Measurements from ENCODE around the gene EZH1.
"Not testable (repeated sequence)": the region's sequence is repeated elsewhere in the genome, so short reads cannot be mapped to it uniquely, and the experiment has no call there.

EZH1 gene

GRCh38 chr17:42779304-42779935 is 34.6 kb upstream of the EZH1 start:
- no peak overlapping the region for H3K27ac Mint-ChIP-seq
- H3K4me3 Mint-ChIP-seq, result no peak overlapping the region
- H3K36me3 Mint-ChIP-seq (ENCODE audit: low read depth), result peaks cover 28% of the 10 kb centered on the region
- DNase-seq (ENCODE audit: low spot score), result no peak
- no peaks in the 10 kb centered on the region for H3K9me3 Mint-ChIP-seq
- peaks cover 4% of the 10 kb centered on the region for H3K4me1 Mint-ChIP-seq (ENCODE audit: low read depth)
- peaks cover 39% of the 10 kb centered on the region for H3K27me3 Mint-ChIP-seq (ENCODE audit: low read depth)

GRCh38 chr17:42778570-42778969 is 33.7 kb upstream of the EZH1 start:
- H3K27ac Mint-ChIP-seq, result no peak overlapping the region
- H3K4me3 Mint-ChIP-seq, result no peak overlapping the region
- DNase-seq (ENCODE audit: low spot score), result no peak
- H3K4me1 Mint-ChIP-seq (ENCODE audit: low read depth), result peaks cover 9% of the 10 kb centered on the region
- peaks cover 32% of the 10 kb centered on the region for H3K27me3 Mint-ChIP-seq (ENCODE audit: low read depth)
- peaks cover 28% of the 10 kb centered on the region for H3K36me3 Mint-ChIP-seq (ENCODE audit: low read depth)
- no peaks in the 10 kb centered on the region for H3K9me3 Mint-ChIP-seq

GRCh38 chr17:42775534-42776098 is 30.8 kb upstream of the EZH1 start:
- DNase-seq (ENCODE audit: low spot score), result no peak
- peaks cover 8% of the 10 kb centered on the region for H3K27me3 Mint-ChIP-seq (ENCODE audit: low read depth)
- H3K4me1 Mint-ChIP-seq (ENCODE audit: low read depth), result peaks cover 18% of the 10 kb centered on the region
- H3K4me3 Mint-ChIP-seq, result no peak overlapping the region
- H3K36me3 Mint-ChIP-seq (ENCODE audit: low read depth), result peaks cover 29% of the 10 kb centered on the region
- H3K27ac Mint-ChIP-seq, result no peak overlapping the region
- H3K9me3 Mint-ChIP-seq, result no peaks in the 10 kb centered on the region

DNA sequence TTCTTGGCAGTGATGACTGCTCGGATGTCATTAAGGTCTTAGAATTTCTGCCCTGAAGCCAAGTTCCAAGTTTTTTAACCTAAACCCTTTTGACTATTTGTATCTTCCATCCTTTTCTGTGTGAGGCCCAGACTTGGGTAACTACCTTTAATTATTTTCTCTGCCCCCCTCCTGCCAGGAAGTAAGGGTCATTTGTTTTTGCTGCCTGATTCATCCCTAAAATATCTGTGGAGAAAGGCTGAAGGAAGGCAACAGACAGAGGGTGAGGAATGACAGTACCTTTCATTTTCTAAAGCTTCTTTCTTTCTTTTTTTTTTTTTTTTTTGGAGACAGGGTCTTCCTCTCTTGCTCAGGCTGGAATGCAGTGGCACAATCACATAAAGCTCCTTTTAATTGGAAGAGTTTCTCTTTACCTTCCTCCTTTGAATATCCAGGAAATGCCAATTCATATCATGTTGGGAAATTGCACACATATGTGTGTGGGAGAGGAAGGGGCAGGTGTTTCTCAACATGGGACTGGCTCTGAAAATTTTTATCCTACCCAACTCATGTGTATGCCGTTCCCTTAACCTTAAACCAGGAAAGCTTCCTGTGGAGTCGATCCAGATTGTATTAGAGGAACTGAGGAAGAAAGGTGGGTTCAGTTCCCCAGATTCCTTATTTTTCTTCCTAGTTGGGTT is 29.4 kb upstream of the EZH1 start:
- peaks cover 18% of the 10 kb centered on the region for H3K4me1 Mint-ChIP-seq (ENCODE audit: low read depth)
- H3K9me3 Mint-ChIP-seq, result no peaks in the 10 kb centered on the region
- no peak for DNase-seq (ENCODE audit: low spot score)
- H3K27ac Mint-ChIP-seq, result peak overlapping the region; percentile 98
- peak overlapping the region; percentile 99 for H3K4me3 Mint-ChIP-seq
- H3K27me3 Mint-ChIP-seq (ENCODE audit: low read depth), result peaks cover under 1% of the 10 kb centered on the region
- H3K36me3 Mint-ChIP-seq (ENCODE audit: low read depth), result peaks cover 22% of the 10 kb centered on the region

- Mint-ChIP-seq H3K27ac (peak within 1 kb of the TSS; percentile 98), H3K9me3 (no peaks in the 10 kb centered on the region), H3K27me3 (ENCODE audit: low read depth) (no peaks in the 10 kb centered on the region), H3K4me3 (peak within 1 kb of the TSS; percentile 99), H3K36me3 (ENCODE audit: low read depth) (peaks cover 17% of the 10 kb centered on the region), H3K4me1 (ENCODE audit: low read depth) (peaks cover 18% of the 10 kb centered on the region)
- DNase-seq (ENCODE audit: low spot score), result peak; percentile 71
Measured at GRCh38 chr17:42773290-42774035, 28.6 kb upstream of the EZH1 start, which contains the start of gene VPS25. VPS25 (plus strand) TSS chr17:42773449; CDS start chr17:42773476, 27 bp downstream.

DNA sequence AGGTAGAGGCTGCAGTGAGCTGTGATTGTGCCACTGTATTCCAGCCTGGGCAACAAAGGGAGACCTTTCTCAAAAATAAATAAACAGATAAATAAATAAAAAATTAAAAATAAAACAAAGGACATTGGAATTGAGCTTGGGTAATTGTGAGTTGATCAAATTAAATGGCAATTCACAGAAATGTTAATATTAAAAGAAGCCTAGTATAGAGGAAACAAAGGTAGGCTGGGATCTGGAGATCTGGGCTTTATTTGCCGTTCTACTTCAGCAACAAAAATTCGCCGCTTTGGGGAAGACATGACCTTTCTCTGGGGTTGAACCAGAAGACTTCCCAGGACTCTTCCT is 28.1 kb upstream of the EZH1 start:
- Mint-ChIP-seq H3K4me1 (ENCODE audit: low read depth) (peaks cover 18% of the 10 kb centered on the region), H3K9me3 (no peaks in the 10 kb centered on the region), H3K27ac (peak overlapping the region; percentile 98), H3K27me3 (ENCODE audit: low read depth) (no peaks in the 10 kb centered on the region), H3K36me3 (ENCODE audit: low read depth) (peaks cover 15% of the 10 kb centered on the region), H3K4me3 (peak overlapping the region; percentile 99)
- no peak for DNase-seq (ENCODE audit: low spot score)

DNA sequence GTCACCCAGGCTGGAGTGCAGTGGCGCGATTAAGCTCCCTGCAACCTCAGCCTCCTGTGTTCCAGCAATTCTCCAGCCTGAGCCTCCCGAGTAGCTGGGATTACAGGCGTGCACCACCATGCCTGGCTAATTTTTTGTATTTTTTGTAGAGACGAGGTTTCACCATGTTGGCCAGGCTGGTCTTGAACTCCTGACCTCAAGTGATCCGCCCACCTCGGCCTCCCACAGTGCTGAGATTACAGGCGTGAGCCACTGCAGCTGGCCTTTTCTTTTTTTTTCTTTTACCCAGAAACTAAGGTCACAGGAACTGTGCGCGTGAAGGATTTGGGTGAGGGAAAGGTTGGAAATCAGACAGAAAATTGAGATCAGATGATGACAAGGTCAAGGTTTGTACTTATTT is 25.1 kb upstream of the EZH1 start:
- not testable (repeated sequence) for H3K9me3 Mint-ChIP-seq; H3K36me3 Mint-ChIP-seq (ENCODE audit: low read depth); DNase-seq (ENCODE audit: low spot score); H3K27ac Mint-ChIP-seq; H3K4me3 Mint-ChIP-seq
- H3K4me1 Mint-ChIP-seq (ENCODE audit: low read depth), result peaks cover 17% of the 10 kb centered on the region
- peaks cover 11% of the 10 kb centered on the region for H3K27me3 Mint-ChIP-seq (ENCODE audit: low read depth)

GRCh38 chr17:42768006-42768405 is 23.2 kb upstream of the EZH1 start:
- DNase-seq (ENCODE audit: low spot score); H3K9me3 Mint-ChIP-seq; H3K36me3 Mint-ChIP-seq (ENCODE audit: low read depth); H3K4me1 Mint-ChIP-seq (ENCODE audit: low read depth); H3K27ac Mint-ChIP-seq; H3K4me3 Mint-ChIP-seq: not testable (repeated sequence)
- H3K27me3 Mint-ChIP-seq (ENCODE audit: low read depth), result peaks cover 19% of the 10 kb centered on the region

GRCh38 chr17:42767512-42767911 is 22.7 kb upstream of the EZH1 start:
- no peak overlapping the region for H3K4me3 Mint-ChIP-seq
- H3K36me3 Mint-ChIP-seq (ENCODE audit: low read depth), result peaks cover 3% of the 10 kb centered on the region
- no peak for DNase-seq (ENCODE audit: low spot score)
- peaks cover 24% of the 10 kb centered on the region for H3K27me3 Mint-ChIP-seq (ENCODE audit: low read depth)
- no peak overlapping the region for H3K27ac Mint-ChIP-seq
- no peaks in the 10 kb centered on the region for H3K9me3 Mint-ChIP-seq
- H3K4me1 Mint-ChIP-seq (ENCODE audit: low read depth), result peaks cover 5% of the 10 kb centered on the region

GRCh38 chr17:42766124-42766523 is 21.3 kb upstream of the EZH1 start:
- no peak for DNase-seq (ENCODE audit: low spot score)
- H3K36me3 Mint-ChIP-seq (ENCODE audit: low read depth), result no peaks in the 10 kb centered on the region
- H3K4me1 Mint-ChIP-seq (ENCODE audit: low read depth), result no peaks in the 10 kb centered on the region
- H3K4me3 Mint-ChIP-seq, result no peak overlapping the region
- no peak overlapping the region for H3K27ac Mint-ChIP-seq
- H3K9me3 Mint-ChIP-seq, result no peaks in the 10 kb centered on the region
- H3K27me3 Mint-ChIP-seq (ENCODE audit: low read depth), result peaks cover 35% of the 10 kb centered on the region

DNA sequence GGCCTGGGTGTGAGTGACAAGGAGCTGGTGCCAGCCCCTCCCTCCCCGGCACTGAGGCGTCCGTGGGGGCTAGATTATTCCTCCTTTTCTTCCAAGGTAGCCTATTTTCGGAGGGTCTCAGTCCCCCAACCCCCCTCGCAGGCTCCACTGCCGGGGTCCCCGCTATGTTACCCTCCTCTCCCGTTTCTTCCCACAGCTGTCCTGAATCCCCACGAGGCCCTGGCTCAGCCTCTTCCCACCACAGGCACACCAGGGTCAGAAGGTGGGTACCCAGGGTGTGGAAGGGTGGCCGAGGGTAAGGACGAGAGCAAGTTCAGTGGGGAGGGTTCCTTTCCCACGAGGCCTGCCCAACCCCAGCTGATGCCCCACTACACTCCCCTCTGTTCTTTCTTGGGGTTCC is 16.8 kb upstream of the EZH1 start:
- Mint-ChIP-seq H3K4me3 (peak overlapping the region; percentile 24), H3K4me1 (ENCODE audit: low read depth) (no peaks in the 10 kb centered on the region), H3K27me3 (ENCODE audit: low read depth) (peaks cover 57% of the 10 kb centered on the region), H3K27ac (no peak overlapping the region), H3K36me3 (ENCODE audit: low read depth) (no peaks in the 10 kb centered on the region), H3K9me3 (no peaks in the 10 kb centered on the region)
- no peak for DNase-seq (ENCODE audit: low spot score)

DNA sequence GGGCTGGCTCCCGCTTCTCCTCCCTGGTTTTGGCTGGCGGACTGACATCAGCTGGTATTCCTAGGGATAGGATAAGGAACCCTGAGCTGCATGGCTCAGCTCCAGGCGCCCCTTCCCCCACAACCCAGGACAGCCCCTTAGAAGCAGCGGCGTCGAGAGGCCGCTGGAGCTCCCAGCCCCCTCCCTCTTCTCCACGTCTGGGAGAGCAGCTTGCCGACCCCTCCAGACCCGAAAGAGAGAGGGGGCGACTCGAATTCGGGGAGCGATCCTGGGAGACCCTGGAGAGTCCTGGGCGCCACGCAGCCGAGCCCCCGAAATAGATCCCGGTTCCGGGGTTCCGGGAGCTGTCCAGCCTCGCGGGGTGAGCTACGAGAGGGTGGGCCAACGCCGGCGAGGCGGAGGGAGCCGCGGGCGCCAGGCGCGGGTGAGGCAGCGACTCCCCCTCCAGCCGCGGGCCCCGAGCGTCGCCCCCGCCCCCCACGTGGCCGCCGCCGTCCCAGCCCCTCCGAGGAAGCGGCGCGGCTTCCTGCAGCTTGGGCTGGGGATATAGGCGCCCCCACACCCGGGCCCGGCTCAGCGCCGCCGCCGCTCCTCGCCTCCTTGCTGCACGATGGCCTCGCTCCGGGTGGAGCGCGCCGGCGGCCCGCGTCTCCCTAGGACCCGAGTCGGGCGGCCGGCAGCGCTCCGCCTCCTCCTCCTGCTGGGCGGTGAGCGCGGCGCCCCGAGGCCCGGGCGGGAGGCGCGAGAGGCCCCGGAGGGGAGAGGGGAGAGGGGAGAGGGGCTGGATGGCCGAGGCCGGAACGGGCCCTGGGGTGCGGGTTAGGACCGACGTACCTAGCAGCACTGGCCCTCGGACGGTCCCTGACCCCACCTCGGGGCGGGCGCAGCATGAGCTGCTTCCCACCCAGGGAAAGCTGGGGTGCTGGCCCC is 16.1 kb upstream of the EZH1 start, which contains the start of gene RAMP2:
RAMP2 (plus strand) TSS at position 576 of the 930 bp plus-strand sequence; CDS start at position 611, 35 bp downstream.
- Mint-ChIP-seq H3K4me1 (ENCODE audit: low read depth) (no peaks in the 10 kb centered on the region), H3K36me3 (ENCODE audit: low read depth) (no peaks in the 10 kb centered on the region), H3K27ac (no peak within 1 kb of the TSS), H3K27me3 (ENCODE audit: low read depth) (peaks cover 62% of the 10 kb centered on the region), H3K4me3 (peak within 1 kb of the TSS; percentile 28), H3K9me3 (no peaks in the 10 kb centered on the region)
- no peak for DNase-seq (ENCODE audit: low spot score)

GRCh38 chr17:42759982-42760651 is 15.3 kb upstream of the EZH1 start:
- H3K27ac Mint-ChIP-seq, result no peak overlapping the region
- DNase-seq (ENCODE audit: low spot score), result no peak
- H3K9me3 Mint-ChIP-seq, result no peaks in the 10 kb centered on the region
- H3K4me3 Mint-ChIP-seq, result peak overlapping the region; percentile 28
- H3K36me3 Mint-ChIP-seq (ENCODE audit: low read depth), result no peaks in the 10 kb centered on the region
- H3K4me1 Mint-ChIP-seq (ENCODE audit: low read depth), result no peaks in the 10 kb centered on the region
- peaks cover 60% of the 10 kb centered on the region for H3K27me3 Mint-ChIP-seq (ENCODE audit: low read depth)
